ENCODE measurements around the gene TMEM82.

TMEM82 gene

DNA sequence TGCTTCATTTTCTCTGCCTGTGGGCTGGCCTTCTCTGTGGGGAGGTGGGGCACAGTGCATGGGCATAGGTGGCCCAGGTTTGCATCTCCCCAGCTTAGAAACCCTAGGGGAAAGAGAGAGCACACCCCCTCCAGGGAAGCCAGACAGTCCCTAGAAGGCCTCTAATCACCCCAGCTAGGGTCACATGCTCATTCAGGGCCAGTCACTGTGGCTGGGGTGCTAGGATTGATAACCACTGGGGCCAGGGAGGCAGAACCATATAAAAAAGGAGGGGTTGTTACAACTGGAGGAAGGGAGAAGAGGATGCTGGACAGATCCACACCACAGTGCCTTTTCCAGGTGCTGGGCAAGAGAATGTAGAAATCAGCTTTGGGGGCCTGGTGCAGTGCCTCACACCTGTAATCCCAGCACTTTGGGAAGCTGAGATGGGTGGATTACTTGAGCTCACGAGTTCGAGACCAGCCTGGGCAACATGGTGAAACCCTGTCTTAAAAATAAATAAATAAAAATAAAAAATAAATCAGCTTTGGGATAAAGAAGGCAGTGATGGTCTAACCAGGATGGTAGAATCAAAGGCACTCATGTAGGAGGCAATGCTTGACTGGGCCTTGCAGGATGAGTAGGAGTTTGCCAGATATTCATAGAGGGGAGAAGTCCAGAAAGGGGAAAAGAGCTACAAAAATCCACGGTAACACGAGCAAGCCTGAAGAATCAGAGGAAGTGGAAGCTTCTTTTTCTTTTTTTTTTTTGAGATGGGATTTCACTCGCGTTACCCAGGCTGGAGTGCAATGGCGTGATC, 35.8 kb downstream of the TMEM82 start:
- no peak for DNase-seq

DNA sequence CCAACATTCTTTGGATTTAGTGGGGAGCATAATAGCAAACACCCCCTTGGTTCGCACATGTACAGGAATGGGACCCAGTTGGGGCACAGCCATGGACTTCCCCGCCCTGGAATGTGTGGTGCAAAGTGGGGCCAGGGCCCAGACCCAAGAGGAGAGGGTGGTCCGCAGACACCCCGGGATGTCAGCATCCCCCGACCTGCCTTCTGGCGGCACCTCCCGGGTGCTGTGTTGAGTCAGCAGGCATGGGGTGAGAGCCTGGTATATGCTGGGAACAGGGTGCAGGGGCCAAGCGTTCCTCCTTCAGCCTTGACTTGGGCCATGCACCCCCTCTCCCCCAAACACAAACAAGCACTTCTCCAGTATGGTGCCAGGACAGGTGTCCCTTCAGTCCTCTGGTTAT, 43.4 kb downstream of the TMEM82 start:
- no peak for DNase-seq

DNA sequence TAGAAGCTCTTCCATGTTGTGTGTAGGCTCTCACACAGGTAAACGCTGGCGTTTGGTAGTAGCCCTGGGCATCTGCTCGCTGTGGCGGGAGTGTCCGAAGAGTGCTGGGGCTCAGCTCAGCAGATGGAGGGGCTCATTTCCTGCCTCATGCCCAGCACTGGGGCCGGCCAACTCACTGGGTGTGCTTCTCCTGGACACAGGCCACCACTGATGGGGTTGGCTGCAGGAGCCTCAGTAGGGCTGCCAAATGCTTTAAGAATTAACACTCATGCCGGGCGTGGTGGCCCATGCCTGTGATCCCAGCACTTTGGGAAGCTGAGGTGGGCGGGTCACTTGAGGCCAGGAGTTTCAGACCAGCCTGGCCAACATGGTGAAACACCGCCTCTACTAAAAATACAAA, 44.3 kb downstream of the TMEM82 start:
- DNase-seq: peak in 2 of 58 donors; percentile 2 to 3

- DNase-seq: no peak
Observed at GRCh38 chr1:15788624-15789301, 46.5 kb downstream of the TMEM82 start.

- DNase-seq: no peak
Observed at GRCh38 chr1:15796086-15796462, 53.8 kb downstream of the TMEM82 start.

Data from anterior cingulate cortex (tissue), 58 donors.